GM21825 (cell line): ENCODE results near the gene MRPS11.
"Not testable (repeated sequence)": the region's sequence is repeated elsewhere in the genome, so short reads cannot be mapped to it uniquely, and the experiment has no call there.

Experiments
- ATAC-seq: cut with Tn5 transposase; IDR thresholded peaks from one replicate; pipeline ENCODE4 v1.9.1; 2021; ENCODE audit warnings: mild to moderate bottlenecking, moderate library complexity; ENCODE audit not compliant: unreplicated experiment

MRPS11 gene

GRCh38 chr15:88467073-88467934, at the start of gene MRPS11, which contains the start of gene MRPL46:
MRPS11 (plus strand) TSS chr15:88467708; CDS start chr15:88467718, 10 bp downstream.
MRPL46 (minus strand) TSS chr15:88467388; CDS start chr15:88467377, 11 bp downstream.
- ATAC-seq: peak; percentile 84

DNA sequence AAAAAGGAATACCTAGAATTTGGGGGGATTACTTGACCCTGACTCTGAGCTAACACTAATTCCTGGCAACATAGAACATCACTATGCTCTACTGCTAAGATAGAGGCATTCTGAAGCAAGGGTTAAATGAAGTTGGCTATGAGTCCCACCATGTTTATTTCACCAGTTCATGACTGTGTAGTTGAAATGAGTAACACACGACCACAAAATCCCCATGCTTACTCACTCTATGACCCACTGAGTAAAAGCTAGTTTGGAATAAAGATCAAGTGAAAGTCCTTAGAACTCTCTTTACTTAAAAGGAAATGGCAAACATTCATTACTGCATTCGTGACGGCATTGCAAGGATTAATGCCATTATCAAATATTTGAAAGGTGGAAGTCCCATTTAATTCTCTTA, 47.7 kb upstream of the MRPS11 start:
- no peak for ATAC-seq

GRCh38 chr15:88423331-88423730, 44.2 kb upstream of the MRPS11 start:
- ATAC-seq: no peak

GRCh38 chr15:88426304-88426703, 41.2 kb upstream of the MRPS11 start:
- ATAC-seq: no peak

- ATAC-seq: no peak
Measured at GRCh38 chr15:88428053-88428452, 39.5 kb upstream of the MRPS11 start.

DNA sequence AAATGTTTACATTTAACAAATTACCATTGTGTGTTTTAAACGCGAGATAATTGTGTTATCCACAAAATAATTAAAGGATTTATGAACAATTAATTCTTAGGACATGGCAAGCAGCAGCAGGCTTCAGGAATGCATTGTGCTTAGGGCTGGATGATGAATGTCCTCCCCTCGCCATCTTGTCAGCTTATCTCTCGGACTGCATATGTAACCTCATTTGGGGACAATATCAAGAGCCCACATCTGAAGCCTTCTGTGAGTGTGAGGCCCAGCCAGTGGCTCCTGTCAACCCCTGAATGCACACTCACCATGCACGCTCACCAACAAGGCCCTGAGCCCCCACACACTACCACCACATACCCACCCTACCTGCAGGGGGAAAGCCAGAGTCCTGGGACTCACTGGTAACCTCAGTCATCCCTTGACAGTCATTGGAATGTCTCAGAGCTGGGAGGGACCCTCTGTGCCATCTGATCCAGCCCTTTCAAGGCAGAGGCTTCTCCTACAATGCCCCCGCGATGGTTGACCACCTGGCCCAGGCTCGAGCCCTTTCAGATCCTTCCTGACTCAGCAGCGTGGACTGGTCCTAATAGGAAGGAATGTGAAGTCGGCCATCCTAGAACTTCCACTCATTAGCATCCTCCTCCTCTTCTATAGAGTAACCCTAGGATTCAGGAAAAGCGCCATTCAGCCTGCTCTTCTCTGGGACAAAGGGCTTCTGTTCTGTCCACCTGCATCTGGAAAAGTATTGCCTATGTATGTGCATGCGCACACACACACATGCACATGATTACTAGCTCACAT, 38.5 kb upstream of the MRPS11 start:
- ATAC-seq: no peak

DNA sequence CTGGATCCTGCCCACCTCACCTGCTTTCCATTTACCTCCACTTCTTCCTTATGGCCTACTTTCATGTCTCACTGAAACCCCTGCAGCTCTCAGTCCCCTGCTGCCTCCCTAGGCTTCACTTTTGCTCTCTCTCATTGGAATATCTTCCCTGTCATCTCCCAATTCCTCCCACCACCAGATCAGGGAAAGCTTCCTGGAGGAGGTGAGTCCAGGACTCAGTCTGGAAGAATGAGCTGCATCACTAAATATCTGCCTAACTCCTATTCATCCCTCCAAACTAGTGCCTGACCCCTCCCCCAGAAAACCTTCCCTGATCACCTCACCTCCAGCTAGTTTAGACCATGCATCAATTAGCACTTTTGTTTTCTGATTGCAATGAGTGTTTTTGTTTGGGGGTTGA, 37.5 kb upstream of the MRPS11 start:
- ATAC-seq: no peak

DNA sequence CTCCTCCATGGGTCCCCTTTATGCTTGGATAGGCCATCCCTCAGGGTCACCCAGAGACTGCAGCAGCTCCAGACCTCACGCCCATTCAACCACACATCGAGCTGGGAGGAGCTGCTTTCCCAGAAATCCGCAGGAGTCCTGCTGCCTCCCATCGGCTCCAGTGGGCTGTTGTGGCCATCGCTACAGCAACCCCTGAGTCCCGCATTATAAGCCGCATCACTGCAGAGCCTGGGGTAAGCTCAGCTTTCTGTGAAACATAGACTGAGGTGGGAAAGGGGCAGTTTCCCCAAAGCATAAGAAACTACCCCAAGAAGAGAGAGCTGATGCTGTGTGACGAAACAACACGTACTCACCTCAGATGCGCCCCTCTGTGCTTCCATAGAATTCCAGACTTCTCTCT, 36.1 kb upstream of the MRPS11 start:
- ATAC-seq: no peak

- no peak for ATAC-seq
Measured at GRCh38 chr15:88433046-88433685, 34.3 kb upstream of the MRPS11 start.

DNA sequence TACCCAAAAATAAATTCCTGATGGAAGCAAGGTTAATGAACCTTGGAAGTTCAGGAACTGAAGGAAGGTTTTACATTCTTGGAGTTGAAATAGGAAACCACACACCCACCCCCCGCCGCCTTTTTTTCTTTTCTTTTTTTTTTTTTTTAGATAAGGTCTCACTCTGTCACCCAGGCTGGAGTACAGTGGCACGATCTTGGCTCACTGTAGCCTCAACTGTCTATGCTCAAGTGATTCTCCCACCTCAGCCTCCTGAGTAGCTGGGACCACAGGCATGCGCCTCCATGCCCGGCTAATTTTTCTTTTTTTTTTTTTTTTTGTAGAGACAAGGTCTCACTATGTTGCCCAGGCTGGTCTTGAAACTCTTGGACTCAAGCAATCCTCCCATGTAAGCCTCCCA, 33.4 kb upstream of the MRPS11 start:
- ATAC-seq: not testable (repeated sequence)

GRCh38 chr15:88438181-88438580, 29.3 kb upstream of the MRPS11 start:
- ATAC-seq: no peak

DNA sequence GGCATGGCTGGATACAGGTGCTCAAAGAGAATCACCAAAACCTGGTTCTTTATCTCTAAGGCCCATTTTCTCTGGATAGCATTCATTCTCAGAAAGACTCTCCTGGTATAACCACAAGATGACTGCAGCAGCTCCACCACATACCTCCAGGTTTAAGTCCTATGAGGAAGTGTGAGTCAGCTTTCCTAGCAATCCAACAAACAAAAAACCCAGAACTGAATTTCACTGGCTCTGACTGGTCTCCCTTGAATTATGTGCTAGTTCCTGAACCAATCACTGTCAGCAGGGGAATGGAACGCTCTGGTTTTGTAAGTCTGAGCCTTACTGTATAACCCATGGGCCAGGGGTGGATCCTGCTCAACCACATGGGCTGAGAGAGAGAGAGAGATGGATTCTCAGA, 27.5 kb upstream of the MRPS11 start:
- ATAC-seq: no peak

- ATAC-seq: no peak
Measured at GRCh38 chr15:88441076-88441730, 26.3 kb upstream of the MRPS11 start.

DNA sequence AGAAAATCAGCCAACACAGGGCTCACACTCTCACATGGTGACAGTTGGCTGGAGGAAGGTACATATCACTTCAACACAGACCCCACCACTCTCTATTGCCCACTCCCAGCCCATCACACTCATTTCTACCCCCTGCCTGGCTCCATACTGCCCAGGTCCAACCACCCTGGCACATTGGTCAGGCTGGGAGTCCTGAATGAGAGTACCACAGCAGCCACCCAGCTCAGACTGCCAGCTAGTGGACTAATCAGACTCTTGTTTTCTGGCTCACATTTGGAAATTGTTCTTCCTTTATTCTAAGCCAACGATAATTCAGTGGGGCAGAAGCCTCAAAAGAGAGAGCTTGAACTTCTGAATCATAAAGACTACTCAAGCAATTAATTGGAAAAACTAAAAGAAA, 20.3 kb upstream of the MRPS11 start:
- ATAC-seq: no peak

GRCh38 chr15:88447741-88448140, 19.8 kb upstream of the MRPS11 start:
- ATAC-seq: no peak

GRCh38 chr15:88448991-88449461, 18.5 kb upstream of the MRPS11 start:
- no peak for ATAC-seq

- ATAC-seq: no peak
Measured at GRCh38 chr15:88449581-88449980, 17.9 kb upstream of the MRPS11 start.

- no peak for ATAC-seq
Measured at GRCh38 chr15:88450125-88450798, 17.2 kb upstream of the MRPS11 start.

DNA sequence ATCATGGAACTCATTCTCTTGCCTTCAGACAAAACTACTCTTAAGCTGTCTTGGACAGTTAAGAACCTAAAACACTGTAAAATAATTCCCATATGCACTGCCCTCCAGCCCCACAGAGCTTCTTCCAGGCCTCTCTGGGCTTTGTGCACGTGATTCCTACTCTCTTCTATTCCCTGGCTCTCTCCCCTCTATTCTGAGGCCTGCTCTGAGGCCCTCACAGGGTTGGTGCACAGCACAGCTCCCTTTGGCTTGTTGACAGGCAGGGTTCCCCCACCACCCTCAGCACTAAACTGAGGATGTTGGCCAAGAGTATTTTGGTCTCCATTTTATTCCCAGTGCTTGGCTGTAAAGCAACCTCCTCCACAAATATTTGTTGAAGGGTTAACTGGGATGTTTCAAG, 13.9 kb upstream of the MRPS11 start:
- no peak for ATAC-seq

DNA sequence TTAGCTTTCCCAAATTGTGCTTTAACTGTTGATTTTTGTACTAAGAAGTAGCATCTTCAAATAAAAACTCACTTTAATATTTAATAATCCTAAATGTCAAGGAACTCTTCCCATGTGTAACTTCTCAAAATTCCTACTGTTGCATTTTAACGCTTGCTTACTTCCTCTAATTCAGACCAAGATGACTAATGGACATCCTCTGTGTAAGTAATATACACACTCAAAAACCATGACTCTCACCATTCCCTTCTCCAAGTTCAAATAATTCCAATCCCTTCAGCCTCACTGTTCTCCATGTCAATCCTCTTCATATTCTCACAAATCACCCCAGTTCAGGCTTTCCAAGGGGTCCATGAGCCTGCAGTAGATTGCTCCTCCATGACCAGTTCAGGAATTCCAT, 13.3 kb upstream of the MRPS11 start:
- no peak for ATAC-seq
